ENCODE results near the gene SCGN. TPM values are rescaled to one million over a fixed set of nuclear protein-coding genes. Genes with fewer than 3 reads are reported as not detected.

Gene SCGN
- total and polyA plus RNA-seq, 2 of the 4 experiments (the other 2 are of a cell fraction) = not detected

- H3K18ac ChIP-seq (ENCODE audit: low read depth, low read length) = no peak overlapping the region
- no peak overlapping the region for H3K23ac ChIP-seq (ENCODE audit: low read depth, low read length)
- no peak overlapping the region for H3K56ac ChIP-seq (ENCODE audit: extremely low read depth, insufficient read depth, low read length)
- H2AK9ac ChIP-seq (replicated peaks; ENCODE audit: low read depth, low read length, poor library complexity) = no peak overlapping the region
- no peak overlapping the region for H3K9ac ChIP-seq (ENCODE audit: low read depth, low read length)
- no CpG with 5 or more reads among the region's 1 CpG for WGBS, 2 experiments (ENCODE audit: extremely low coverage in 2 of 2, insufficient read length in 1 of 2)
- H3K9me1 ChIP-seq (ENCODE audit: insufficient read depth, low read length) = no peaks in the 10 kb centered on the region
- in situ Hi-C loops (cut with MboI; ENCODE audit: low sequenced_read_pairs) (no loop called here), intact Hi-C loops (cut with micrococcal nuclease) (no loop called here), dilution Hi-C loops (cut with HindIII; ENCODE audit: low sequenced_read_pairs, unreplicated experiment) (no loop called here)
- H4K5ac ChIP-seq (ENCODE audit: low read depth, low read length) = no peak overlapping the region
- ATAC-seq (ENCODE audit: low read depth) (no peak), DNase-seq (no peak)
- no peaks in the 10 kb centered on the region for H3K9me3 ChIP-seq (ENCODE audit: control insufficient read depth, insufficient read depth, low read length)
- H2AK5ac ChIP-seq (ENCODE audit: low read depth, low read length) = no peak overlapping the region
- no peak overlapping the region for H3K27ac ChIP-seq (ENCODE audit: insufficient read depth, low read length)
- H3K4me1 ChIP-seq (ENCODE audit: control insufficient read depth, insufficient read depth, low read length) = no peaks in the 10 kb centered on the region
- CTCF ChIA-PET = no interaction called here
- H4K8ac ChIP-seq (ENCODE audit: low read depth in 2 of 2, low read length in 2 of 2) = no peak overlapping the region
- no peak overlapping the region for H3K4me3 ChIP-seq (ENCODE audit: insufficient read depth, low read depth, low read length)
- POLR2A ChIA-PET (ENCODE audit: unreplicated experiment) = no interaction called here
- no peaks in the 10 kb centered on the region for H3K27me3 ChIP-seq (ENCODE audit: control insufficient read depth, insufficient read depth, low read length)
- TF ChIP-seq SMC3 (IDR thresholded peaks at IDR 0.05; ENCODE audit: low read depth, low read length) = no peak
- TF ChIP-seq MXI1 (IDR thresholded peaks at IDR 0.05; ENCODE audit: borderline replicate concordance, low read depth, low read length) = no peak
- no peak for TF ChIP-seq RCOR1 (IDR thresholded peaks at IDR 0.05; ENCODE audit: insufficient replicate concordance, low read length)
- TF ChIP-seq CEBPB (IDR thresholded peaks at IDR 0.05; ENCODE audit: low read depth, low read length) = no peak
- no peak for TF ChIP-seq CHD1 (IDR thresholded peaks at IDR 0.05; ENCODE audit: low read depth, low read length)
- no peak for TF ChIP-seq BHLHE40 (IDR thresholded peaks at IDR 0.05; ENCODE audit: low read depth, low read length)
- TF ChIP-seq NFE2L2 (IDR thresholded peaks at IDR 0.05; ENCODE audit: low read depth, low read length) = no peak
- no peak for TF ChIP-seq POLR2A (IDR thresholded peaks at IDR 0.05; ENCODE audit: low read depth, low read length)
- no peak for TF ChIP-seq MAFK (IDR thresholded peaks at IDR 0.05; ENCODE audit: low read depth, low read length)
- TF ChIP-seq RFX5 (IDR thresholded peaks at IDR 0.05; ENCODE audit: low read depth, low read length) = no peak
- TF ChIP-seq FOS (IDR thresholded peaks at IDR 0.05; ENCODE audit: low read depth, low read length) = no peak
- TF ChIP-seq, protein P1, sequence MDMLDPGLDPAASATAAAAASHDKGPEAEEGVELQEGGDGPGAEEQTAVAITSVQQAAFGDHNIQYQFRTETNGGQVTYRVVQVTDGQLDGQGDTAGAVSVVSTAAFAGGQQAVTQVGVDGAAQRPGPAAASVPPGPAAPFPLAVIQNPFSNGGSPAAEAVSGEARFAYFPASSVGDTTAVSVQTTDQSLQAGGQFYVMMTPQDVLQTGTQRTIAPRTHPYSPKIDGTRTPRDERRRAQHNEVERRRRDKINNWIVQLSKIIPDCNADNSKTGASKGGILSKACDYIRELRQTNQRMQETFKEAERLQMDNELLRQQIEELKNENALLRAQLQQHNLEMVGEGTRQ (IDR thresholded peaks at IDR 0.05; ENCODE audit: low read depth, low read length) = no peak
- no peak for TF ChIP-seq RAD21 (IDR thresholded peaks at IDR 0.05; ENCODE audit: low read length)
- TF ChIP-seq MAZ (IDR thresholded peaks at IDR 0.05; ENCODE audit: borderline replicate concordance, low read depth, low read length) = no peak
- TF ChIP-seq, protein P2, sequence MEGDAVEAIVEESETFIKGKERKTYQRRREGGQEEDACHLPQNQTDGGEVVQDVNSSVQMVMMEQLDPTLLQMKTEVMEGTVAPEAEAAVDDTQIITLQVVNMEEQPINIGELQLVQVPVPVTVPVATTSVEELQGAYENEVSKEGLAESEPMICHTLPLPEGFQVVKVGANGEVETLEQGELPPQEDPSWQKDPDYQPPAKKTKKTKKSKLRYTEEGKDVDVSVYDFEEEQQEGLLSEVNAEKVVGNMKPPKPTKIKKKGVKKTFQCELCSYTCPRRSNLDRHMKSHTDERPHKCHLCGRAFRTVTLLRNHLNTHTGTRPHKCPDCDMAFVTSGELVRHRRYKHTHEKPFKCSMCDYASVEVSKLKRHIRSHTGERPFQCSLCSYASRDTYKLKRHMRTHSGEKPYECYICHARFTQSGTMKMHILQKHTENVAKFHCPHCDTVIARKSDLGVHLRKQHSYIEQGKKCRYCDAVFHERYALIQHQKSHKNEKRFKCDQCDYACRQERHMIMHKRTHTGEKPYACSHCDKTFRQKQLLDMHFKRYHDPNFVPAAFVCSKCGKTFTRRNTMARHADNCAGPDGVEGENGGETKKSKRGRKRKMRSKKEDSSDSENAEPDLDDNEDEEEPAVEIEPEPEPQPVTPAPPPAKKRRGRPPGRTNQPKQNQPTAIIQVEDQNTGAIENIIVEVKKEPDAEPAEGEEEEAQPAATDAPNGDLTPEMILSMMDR (conservative IDR thresholded peaks at IDR 0.05; ENCODE audit: low read depth, low read length) = no peak
- TF ChIP-seq, protein P3, sequence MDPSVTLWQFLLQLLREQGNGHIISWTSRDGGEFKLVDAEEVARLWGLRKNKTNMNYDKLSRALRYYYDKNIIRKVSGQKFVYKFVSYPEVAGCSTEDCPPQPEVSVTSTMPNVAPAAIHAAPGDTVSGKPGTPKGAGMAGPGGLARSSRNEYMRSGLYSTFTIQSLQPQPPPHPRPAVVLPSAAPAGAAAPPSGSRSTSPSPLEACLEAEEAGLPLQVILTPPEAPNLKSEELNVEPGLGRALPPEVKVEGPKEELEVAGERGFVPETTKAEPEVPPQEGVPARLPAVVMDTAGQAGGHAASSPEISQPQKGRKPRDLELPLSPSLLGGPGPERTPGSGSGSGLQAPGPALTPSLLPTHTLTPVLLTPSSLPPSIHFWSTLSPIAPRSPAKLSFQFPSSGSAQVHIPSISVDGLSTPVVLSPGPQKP (IDR thresholded peaks at IDR 0.05; ENCODE audit: borderline replicate concordance, low read depth, low read length) = no peak
- no TSS peak for BruUV-seq (replicated peaks)
- no peak overlapping the region for H3K4ac ChIP-seq (ENCODE audit: low read depth, low read length)
- H4K20me1 ChIP-seq (ENCODE audit: insufficient read depth, low read length) = no peaks in the 10 kb centered on the region
- H3K4me2 ChIP-seq (ENCODE audit: low read depth, low read length) = no peak overlapping the region
- no peak overlapping the region for H4K91ac ChIP-seq (ENCODE audit: insufficient read depth, low read depth, low read length)
- H2BK15ac ChIP-seq (ENCODE audit: low read depth, low read length) = no peak overlapping the region
- no peak overlapping the region for H2AFZ ChIP-seq (replicated peaks; ENCODE audit: low read length, poor library complexity)
- no peaks in the 10 kb centered on the region for H3K36me3 ChIP-seq (ENCODE audit: control insufficient read depth, insufficient read depth, low read length)
- no peak overlapping the region for H2BK5ac ChIP-seq (ENCODE audit: low read depth, low read length, poor library complexity, severe bottlenecking)
- no peaks in the 10 kb centered on the region for H3K79me1 ChIP-seq (ENCODE audit: low read depth in 1 of 2, low read length in 2 of 2)
- no peak overlapping the region for H3K14ac ChIP-seq (replicated peaks; ENCODE audit: low read depth, low read length)
- no peak overlapping the region for H2BK20ac ChIP-seq (ENCODE audit: low read depth, low read length)
- H2BK120ac ChIP-seq (ENCODE audit: low read depth, low read length) = no peak overlapping the region
These were observed 33.2 kb downstream of the SCGN start for GRCh38 chr6:25685251-25685650.
